Measurements from ENCODE around the gene DRC3. TPM values are rescaled to one million over a fixed set of nuclear protein-coding genes. Genes with fewer than 3 reads are reported as not detected.
A peak's percentile ranks its signal among the peaks of the same experiment; 100 is the strongest.

The DRC3 gene
- total and polyA plus RNA-seq, 12 donors, result 0.55 to 3.0 (median 2.0) TPM

DNA sequence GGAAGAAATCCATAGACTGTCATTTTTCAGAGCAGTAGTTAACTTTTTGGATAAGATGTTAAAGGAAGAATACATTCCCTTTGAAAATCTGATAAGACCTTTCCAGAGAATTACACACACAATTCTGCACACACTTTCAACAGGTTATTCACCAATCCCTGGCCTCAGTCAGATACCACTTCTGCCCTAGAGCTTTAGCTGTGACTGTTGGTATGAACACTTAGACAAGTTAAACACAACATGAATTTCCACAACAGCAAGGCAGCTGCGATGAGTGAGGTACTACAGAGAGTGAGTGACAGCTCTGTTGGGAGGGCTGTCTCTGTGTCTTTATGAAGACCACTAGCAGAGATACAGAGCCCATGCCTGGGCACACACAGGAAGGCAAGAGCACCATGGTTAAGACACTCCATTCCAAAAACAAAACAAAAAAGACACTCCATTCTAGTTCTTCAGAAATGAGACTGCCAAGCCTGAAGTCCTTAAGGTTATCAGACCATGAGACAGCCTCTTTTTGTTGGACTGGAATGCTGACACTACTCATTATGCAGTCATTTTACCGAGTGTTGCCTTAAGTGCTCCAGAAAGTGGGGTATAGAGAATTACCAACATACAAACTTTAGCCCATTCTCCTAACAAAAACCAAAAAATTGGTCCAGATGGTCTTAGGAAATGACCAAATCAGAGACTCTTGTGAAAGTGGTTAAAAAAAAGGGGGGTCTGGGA lies 42.8 kb upstream of the DRC3 start:
- no peak overlapping the region for H3K4me3 ChIP-seq
- TF ChIP-seq, protein P1, sequence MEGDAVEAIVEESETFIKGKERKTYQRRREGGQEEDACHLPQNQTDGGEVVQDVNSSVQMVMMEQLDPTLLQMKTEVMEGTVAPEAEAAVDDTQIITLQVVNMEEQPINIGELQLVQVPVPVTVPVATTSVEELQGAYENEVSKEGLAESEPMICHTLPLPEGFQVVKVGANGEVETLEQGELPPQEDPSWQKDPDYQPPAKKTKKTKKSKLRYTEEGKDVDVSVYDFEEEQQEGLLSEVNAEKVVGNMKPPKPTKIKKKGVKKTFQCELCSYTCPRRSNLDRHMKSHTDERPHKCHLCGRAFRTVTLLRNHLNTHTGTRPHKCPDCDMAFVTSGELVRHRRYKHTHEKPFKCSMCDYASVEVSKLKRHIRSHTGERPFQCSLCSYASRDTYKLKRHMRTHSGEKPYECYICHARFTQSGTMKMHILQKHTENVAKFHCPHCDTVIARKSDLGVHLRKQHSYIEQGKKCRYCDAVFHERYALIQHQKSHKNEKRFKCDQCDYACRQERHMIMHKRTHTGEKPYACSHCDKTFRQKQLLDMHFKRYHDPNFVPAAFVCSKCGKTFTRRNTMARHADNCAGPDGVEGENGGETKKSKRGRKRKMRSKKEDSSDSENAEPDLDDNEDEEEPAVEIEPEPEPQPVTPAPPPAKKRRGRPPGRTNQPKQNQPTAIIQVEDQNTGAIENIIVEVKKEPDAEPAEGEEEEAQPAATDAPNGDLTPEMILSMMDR (IDR thresholded peaks at IDR 0.05), result no peak
- no peak for DNase-seq
- WGBS, 2 donors, result 22 to 46% methylated on average over 2 of the region's 2 CpGs
- ATAC-seq, result peak in 5 of 8 donors; percentile 25 to 43 (median 32)
- H3K4me1 ChIP-seq, result peaks cover 10 to 91% (median 61%) of the 10 kb centered on the region in 9 donors
- no peaks in the 10 kb centered on the region for H3K27me3 ChIP-seq
- intact Hi-C loops (cut with DNase I), result loop anchor here in 2 of 10 donors (5.0 kb wide), 1 partner anchor 42 kb away; the partner anchor contains the start of genes DRC3 (in 2 of the 2) and TOM1L2 (in 2 of the 2)
- no peaks in the 10 kb centered on the region for H3K36me3 ChIP-seq
- H3K27ac ChIP-seq, result peak overlapping the region in 8 of 10 donors; percentile 21 to 89 (median 66)
- H3K9me3 ChIP-seq, result no peaks in the 10 kb centered on the region

DNA sequence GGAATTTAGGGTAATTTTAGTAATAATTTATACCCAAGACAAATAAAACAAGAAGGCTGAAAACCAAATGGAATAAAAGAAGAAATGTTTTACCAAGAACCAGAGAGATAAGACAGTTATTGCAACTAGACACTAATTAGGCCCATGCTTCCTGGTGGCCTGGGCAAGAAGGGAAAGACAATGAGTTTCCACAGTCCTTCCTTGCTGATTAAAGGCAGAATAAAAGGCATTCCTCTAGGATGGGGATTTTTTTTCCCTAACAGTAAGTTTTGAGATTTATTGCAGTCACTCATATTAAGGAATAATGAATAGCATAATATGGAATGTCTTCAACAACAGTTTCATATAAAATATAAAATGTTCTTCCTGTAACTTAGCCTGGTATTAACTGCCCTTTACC lies 42.0 kb upstream of the DRC3 start:
- no peaks in the 10 kb centered on the region for H3K9me3 ChIP-seq
- peak overlapping the region in 2 of 10 donors; percentile 21 to 89 for H3K27ac ChIP-seq
- intact Hi-C loops (cut with DNase I), result loop anchor here in 1 of 10 donors (5.0 kb wide), 1 partner anchor 42 kb away; the partner anchor contains the start of genes DRC3 and TOM1L2
- H3K4me3 ChIP-seq, result no peak overlapping the region
- H3K27me3 ChIP-seq, result no peaks in the 10 kb centered on the region
- TF ChIP-seq, protein P1 (IDR thresholded peaks at IDR 0.05), result no peak
- H3K4me1 ChIP-seq, result peaks cover 11 to 97% (median 66%) of the 10 kb centered on the region in 9 donors
- no peak for ATAC-seq
- no peak for DNase-seq
- no peaks in the 10 kb centered on the region for H3K36me3 ChIP-seq

DNA sequence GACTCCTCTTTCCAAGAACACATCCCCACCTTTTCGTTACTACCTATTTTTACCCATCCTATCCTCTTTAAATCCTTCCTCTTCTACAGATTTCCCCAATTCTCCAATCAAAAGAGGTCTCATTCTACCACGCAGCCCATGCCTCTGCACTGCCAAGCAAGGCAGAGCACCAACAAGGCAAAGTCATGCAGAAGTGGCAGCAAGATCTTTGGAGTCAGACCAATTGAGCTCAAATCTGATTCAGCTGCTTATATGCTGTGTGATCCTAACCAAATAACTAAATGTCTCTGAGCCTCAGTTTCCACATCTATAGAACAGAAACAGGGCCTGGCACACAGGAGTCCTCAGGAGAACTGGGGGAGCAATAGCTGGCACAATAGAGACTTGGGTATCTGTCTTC lies 41.5 kb upstream of the DRC3 start:
- no peak for DNase-seq
- TF ChIP-seq, protein P1 (IDR thresholded peaks at IDR 0.05), result no peak
- H3K4me3 ChIP-seq, result no peak overlapping the region
- peak overlapping the region in 1 of 10 donors; percentile 27 for H3K27ac ChIP-seq
- no peaks in the 10 kb centered on the region for H3K36me3 ChIP-seq
- no peaks in the 10 kb centered on the region for H3K27me3 ChIP-seq
- no peak for ATAC-seq
- WGBS, 2 donors, result 66 to 77% methylated on average over 2 of the region's 2 CpGs
- intact Hi-C loops (cut with DNase I), result loop anchor here in 1 of 10 donors (5.0 kb wide), 1 partner anchor 41 kb away; the partner anchor contains the start of genes DRC3 and TOM1L2
- peaks cover 16 to 97% (median 66%) of the 10 kb centered on the region in 9 donors for H3K4me1 ChIP-seq
- no peaks in the 10 kb centered on the region for H3K9me3 ChIP-seq

DNA sequence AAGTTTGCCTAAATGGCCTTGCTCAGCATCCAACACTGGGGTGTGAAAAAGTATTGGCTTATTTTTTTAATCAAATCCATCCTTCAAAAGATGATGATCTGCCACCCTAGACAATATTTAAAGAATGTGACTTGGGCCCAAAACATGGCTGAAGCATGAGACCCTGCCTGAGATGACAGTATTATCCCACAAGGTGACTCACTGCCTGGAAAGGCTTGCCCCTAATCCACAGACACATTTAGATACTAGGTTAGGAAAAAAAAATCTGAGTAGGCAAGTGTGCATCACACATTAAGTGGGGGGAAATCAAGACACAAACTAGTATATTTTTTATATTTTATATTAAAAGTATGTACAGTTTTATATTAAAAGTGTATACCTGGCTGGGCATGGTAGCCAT lies 38.9 kb upstream of the DRC3 start:
- Histone ChIP-seq H3K4me1 (peaks cover 22 to 97% (median 68%) of the 10 kb centered on the region in 9 donors), H3K27ac (peak overlapping the region in 1 of 10 donors; percentile 7), H3K9me3 (no peaks in the 10 kb centered on the region), H3K36me3 (no peaks in the 10 kb centered on the region), H3K4me3 (no peak overlapping the region), H3K27me3 (no peaks in the 10 kb centered on the region)
- ATAC-seq (no peak), DNase-seq (no peak)
- intact Hi-C loops (cut with DNase I), result loop anchor here in 1 of 10 donors (5.0 kb wide), 1 partner anchor 39 kb away; the partner anchor contains the start of genes DRC3 and TOM1L2
- TF ChIP-seq, protein P1 (IDR thresholded peaks at IDR 0.05), result no peak

All from heart right ventricle (tissue), 16 donors.